Lower leg skin (tissue), 3 donors: ENCODE measurements around the gene MINDY4.

Experiments used
- CTCF ChIP-seq, 3 donors: fragments of 450-650 bp; IDR thresholded peaks; one replicate each; pipeline ENCODE4 v1.5.1; 2016; ENCODE audit warnings: antibody characterized with exemption in 3 of 3, mild to moderate bottlenecking in 3 of 3, moderate library complexity in 2 of 3
- POLR2A ChIP-seq, 2 donors: fragments of 450-650 bp; IDR thresholded peaks; one replicate each; pipeline ENCODE4 v1.6.1; 2016 to 2017; ENCODE audit warnings: antibody characterized with exemption in 2 of 2, mild to moderate bottlenecking in 1 of 2, moderate library complexity in 1 of 2

- TF ChIP-seq CTCF (IDR thresholded peaks at IDR 0.05) (no peak), POLR2A (IDR thresholded peaks at IDR 0.05) (no peak)
These were observed 53.9 kb downstream of the MINDY4 start for GRCh38 chr7:30824821-30825720.
